GM18909 (cell line): ENCODE measurements around the gene PRDM16.

Experiments
- ATAC-seq: cut with Tn5 transposase; IDR thresholded peaks from one replicate; pipeline ENCODE4 v1.9.1; 2021; ENCODE audit warnings: mild to moderate bottlenecking; ENCODE audit not compliant: unreplicated experiment, poor library complexity

The PRDM16 gene

GRCh38 chr1:3479511-3480368 is 410.7 kb downstream of the PRDM16 start:
- no peak for ATAC-seq

DNA sequence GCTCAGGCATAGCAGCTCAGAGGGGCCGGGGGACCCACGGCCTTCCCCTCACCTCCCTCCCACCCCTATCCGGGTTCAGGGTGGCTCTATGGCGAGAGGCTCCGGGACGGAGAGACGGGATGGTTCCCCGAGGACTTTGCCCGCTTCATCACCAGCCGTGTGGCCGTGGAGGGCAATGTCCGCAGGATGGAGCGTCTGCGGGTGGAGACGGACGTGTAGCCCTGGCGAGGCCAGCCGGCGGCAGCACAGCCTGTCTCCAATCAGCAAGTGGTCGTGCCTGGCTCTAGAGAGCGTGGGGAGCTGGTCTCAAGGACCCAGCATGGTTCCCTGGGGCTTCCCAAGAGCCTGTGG is 411.3 kb downstream of the PRDM16 start:
- no peak for ATAC-seq

- no peak for ATAC-seq
These were observed 412.0 kb downstream of the PRDM16 start for GRCh38 chr1:3481046-3481445.

- ATAC-seq, result no peak
These were observed 412.9 kb downstream of the PRDM16 start for GRCh38 chr1:3481836-3482375.

DNA sequence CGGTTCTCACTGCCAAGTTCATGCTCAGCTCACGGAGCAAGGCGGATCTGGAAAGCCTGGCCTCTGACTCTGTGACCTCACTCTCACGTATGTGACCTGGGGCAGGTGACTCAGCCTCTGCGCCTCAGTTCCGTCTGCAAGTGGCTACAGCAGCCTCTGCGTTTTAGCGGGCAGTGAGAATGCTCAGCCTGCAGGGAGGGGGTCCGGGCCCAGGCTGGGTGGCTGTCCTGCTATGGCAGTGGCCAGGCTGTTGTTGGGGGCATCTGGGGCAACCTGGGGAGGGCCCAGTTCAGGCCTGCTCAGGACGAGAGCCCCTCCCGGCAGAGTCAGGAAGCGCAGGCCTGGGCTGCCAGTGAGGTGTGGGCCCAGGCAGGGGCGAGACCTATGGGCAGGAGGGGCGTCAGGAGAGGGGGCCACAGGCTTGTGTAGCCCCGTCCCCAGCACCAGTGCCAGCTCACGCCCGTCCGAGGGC is 413.4 kb downstream of the PRDM16 start:
- ATAC-seq, result no peak

DNA sequence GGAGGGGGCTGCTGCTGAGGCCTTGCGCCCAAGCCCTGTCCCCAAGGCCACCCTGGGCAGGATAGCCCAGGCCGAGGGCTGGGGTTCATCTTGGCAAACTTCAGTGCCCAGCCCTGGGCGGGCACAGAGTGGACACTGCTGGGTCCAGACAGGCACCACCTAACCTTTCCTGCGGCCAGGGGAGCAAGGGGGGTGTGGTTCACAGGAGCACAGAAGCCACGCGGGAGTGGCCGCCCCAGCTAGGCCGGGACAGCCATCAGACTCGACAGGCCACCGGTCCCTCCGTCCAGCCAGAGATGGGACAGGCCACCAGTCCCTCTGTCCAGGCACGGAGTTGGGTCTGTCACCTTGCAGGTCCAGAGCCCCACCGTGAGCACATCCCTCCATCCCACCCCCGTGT is 414.4 kb downstream of the PRDM16 start:
- ATAC-seq, result no peak

DNA sequence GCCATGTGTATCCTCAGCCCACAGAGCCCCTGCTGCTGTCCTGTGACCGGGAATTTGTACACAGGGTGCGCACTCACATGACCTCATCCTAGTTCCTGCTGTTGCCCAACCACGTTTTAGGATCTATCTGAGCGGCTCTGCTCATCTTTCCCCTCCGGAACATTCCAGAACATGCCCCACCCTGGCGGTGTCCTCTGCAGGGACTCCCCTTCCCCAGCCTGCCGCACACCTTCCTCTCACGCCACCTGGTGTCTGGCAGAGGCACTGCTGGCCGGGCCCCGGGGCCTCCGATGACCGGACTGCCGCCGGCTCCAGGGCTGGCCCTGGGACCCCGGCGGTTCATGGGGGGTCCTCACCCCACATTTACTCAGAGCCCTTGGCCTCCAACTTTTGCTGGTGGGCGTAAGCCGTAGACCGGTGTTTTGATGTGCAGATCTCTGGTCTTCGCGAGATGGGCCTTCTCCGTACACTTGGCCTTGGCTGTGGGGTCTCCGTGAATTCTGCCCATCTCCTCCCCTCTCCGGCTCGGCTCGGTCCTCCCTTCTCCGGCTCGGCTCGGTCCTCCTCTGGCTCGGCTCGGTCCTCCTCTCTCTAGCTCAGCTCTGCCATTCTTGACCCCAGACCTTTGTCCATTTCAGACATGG is 414.9 kb downstream of the PRDM16 start:
- ATAC-seq, result no peak

DNA sequence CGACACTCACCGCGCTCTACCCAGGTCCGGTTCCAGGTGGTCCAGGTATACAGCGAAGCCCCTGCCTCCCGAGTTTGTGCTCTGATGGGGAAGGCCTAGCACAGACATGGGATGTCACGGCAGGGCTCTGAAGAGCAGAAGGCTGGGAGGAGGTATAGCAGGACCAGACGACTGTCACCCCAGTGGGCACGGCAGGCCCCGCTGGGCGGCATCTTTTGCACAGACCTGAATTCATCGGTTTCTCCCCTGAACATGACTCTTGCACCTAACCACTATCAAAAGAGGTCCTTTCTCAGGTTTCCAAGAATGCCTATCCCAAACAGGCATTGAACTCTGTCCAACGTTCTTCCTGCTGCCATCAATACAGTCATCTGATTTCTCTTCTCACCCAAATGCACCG is 416.0 kb downstream of the PRDM16 start:
- no peak for ATAC-seq
